Stimulated activated memory B cell treated with anti-CD40 and anti-IgM and Interleukin-4, amounts not matched to agents 10 μg/mL and 1 μg/mL and 100 μg/mL, for 72 hours (primary cell): ENCODE measurements around the gene CCDC121.
A peak's percentile ranks its signal among the peaks of the same experiment; 100 is the strongest.
"Not testable (repeated sequence)": the region's sequence is repeated elsewhere in the genome, so short reads cannot be mapped to it uniquely, and the experiment has no call there.

Source experiments
- ATAC-seq: fragments of 150-1000 bp; cut with Tn5 transposase; 2 replicates; pipeline ENCODE4 v1.10.0; 2021
- H3K27ac Mint-ChIP-seq: one replicate; pipeline ENCODE4 v1.8.0; 2022; ENCODE audit warnings: mild to moderate bottlenecking, mixed read lengths
- H3K27me3 Mint-ChIP-seq: one replicate; pipeline ENCODE4 v1.8.0; 2022; ENCODE audit warnings: mixed read lengths
- H3K36me3 Mint-ChIP-seq: one replicate; pipeline ENCODE4 v1.8.0; 2022; ENCODE audit warnings: mixed read lengths
- H3K4me1 Mint-ChIP-seq: one replicate; pipeline ENCODE4 v1.8.0; 2022; ENCODE audit warnings: mixed read lengths
- H3K4me3 Mint-ChIP-seq: one replicate; pipeline ENCODE4 v1.8.0; 2022; ENCODE audit warnings: mild to moderate bottlenecking, moderate library complexity, mixed read lengths
- H3K9me3 Mint-ChIP-seq: one replicate; pipeline ENCODE4 v1.8.0; 2022; ENCODE audit warnings: mixed read lengths

Gene CCDC121

DNA sequence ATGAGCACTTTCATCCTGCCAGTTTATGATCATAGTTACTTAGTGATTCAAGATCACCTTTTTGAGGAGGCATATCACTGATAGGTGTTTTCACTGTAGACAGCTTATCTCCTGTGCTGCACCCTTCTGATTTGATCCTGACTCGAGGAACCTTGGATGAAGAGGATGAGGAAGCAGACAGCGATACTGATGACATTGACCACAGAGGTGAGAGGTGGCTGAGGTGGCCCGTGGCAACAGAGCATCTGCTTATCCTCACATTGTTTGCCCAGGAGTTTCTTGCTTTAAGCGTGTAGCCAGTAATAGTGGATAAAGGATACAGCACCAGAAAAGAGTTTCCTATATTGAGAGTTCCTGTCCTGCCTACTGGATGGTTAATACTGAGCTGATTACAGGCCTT, 18.9 kb upstream of the CCDC121 start:
- no peaks in the 10 kb centered on the region for H3K4me1 Mint-ChIP-seq
- ATAC-seq: no peak
- H3K36me3 Mint-ChIP-seq: peaks cover 43% of the 10 kb centered on the region
- H3K27me3 Mint-ChIP-seq: no peaks in the 10 kb centered on the region
- H3K4me3 Mint-ChIP-seq: no peak overlapping the region
- H3K9me3 Mint-ChIP-seq: no peaks in the 10 kb centered on the region
- H3K27ac Mint-ChIP-seq: no peak overlapping the region

- Mint-ChIP-seq H3K4me1 (no peaks in the 10 kb centered on the region), H3K27ac (no peak overlapping the region), H3K36me3 (peaks cover 43% of the 10 kb centered on the region), H3K27me3 (no peaks in the 10 kb centered on the region), H3K9me3 (no peaks in the 10 kb centered on the region), H3K4me3 (no peak overlapping the region)
- ATAC-seq: no peak
Measured at GRCh38 chr2:27647289-27647688, 18.5 kb upstream of the CCDC121 start.

DNA sequence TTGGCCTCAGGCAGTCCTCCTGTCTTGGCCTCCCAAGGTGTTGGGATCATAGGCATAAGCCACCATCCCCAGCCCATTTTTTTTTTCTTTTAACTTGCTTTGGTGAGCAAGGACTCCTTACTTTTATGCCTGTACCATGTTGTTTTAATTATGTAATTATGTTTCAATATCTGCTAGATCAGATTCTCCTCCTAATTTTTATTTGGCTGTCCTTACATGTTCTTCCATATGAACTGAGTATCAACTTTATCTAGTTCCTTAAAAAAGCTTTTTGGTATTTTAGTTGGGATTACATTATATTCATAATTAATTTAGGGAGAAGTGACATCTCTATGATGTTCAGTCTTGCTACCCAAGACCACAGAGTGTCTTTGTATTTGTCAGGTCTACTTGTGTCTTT, 16.4 kb upstream of the CCDC121 start:
- peaks cover 58% of the 10 kb centered on the region for H3K36me3 Mint-ChIP-seq
- ATAC-seq: no peak
- no peaks in the 10 kb centered on the region for H3K27me3 Mint-ChIP-seq
- H3K4me1 Mint-ChIP-seq: no peaks in the 10 kb centered on the region
- H3K4me3 Mint-ChIP-seq: no peak overlapping the region
- H3K9me3 Mint-ChIP-seq: no peaks in the 10 kb centered on the region
- H3K27ac Mint-ChIP-seq: no peak overlapping the region

GRCh38 chr2:27640722-27641245, 12.0 kb upstream of the CCDC121 start:
- ATAC-seq: no peak
- H3K4me3 Mint-ChIP-seq: no peak overlapping the region
- peaks cover 56% of the 10 kb centered on the region for H3K36me3 Mint-ChIP-seq
- no peaks in the 10 kb centered on the region for H3K9me3 Mint-ChIP-seq
- H3K27me3 Mint-ChIP-seq: no peaks in the 10 kb centered on the region
- H3K4me1 Mint-ChIP-seq: no peaks in the 10 kb centered on the region
- H3K27ac Mint-ChIP-seq: no peak overlapping the region

DNA sequence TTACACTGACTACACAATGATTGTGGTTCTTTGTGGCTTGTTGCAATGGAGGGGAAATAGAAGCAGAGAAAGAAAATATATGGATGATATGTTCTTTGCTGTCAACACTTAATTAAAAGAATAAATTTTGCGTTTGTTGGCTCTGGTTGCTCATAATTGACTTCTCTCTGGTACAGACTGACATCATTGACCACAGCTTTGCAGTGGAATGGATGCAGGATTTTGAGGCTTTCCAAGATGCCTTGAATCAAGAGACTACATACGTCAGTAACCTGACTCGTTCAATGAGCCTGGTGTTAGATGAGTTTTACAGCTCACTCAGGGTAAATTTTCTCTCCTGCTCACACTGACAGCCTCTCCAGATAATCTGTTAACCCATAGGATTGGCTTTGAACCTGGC, 9.9 kb upstream of the CCDC121 start:
- peaks cover 64% of the 10 kb centered on the region for H3K36me3 Mint-ChIP-seq
- H3K4me1 Mint-ChIP-seq: no peaks in the 10 kb centered on the region
- no peak for ATAC-seq
- no peak overlapping the region for H3K4me3 Mint-ChIP-seq
- no peaks in the 10 kb centered on the region for H3K9me3 Mint-ChIP-seq
- no peaks in the 10 kb centered on the region for H3K27me3 Mint-ChIP-seq
- no peak overlapping the region for H3K27ac Mint-ChIP-seq

GRCh38 chr2:27638037-27638637, 9.3 kb upstream of the CCDC121 start:
- H3K27me3 Mint-ChIP-seq: no peaks in the 10 kb centered on the region
- no peak for ATAC-seq
- peaks cover 66% of the 10 kb centered on the region for H3K36me3 Mint-ChIP-seq
- no peak overlapping the region for H3K4me3 Mint-ChIP-seq
- H3K9me3 Mint-ChIP-seq: no peaks in the 10 kb centered on the region
- H3K4me1 Mint-ChIP-seq: no peaks in the 10 kb centered on the region
- no peak overlapping the region for H3K27ac Mint-ChIP-seq

DNA sequence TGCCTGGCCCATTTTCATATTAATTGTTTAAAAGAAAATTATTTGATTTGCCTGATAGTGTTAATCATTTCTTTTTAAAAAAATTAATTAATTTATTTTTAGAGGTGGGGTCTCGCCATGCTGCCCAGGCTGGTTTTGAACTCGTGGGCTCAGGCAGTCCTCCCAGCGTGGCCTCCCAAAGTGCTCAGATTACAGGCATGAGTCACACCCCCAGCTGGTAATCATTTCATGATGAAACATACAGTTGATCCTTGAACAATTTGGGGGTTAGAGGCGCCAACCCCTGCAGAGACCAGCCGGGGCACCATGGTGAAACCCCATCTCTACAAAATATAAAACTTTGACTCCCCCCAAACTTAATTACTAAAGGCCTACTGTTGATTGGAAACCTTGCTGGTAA, 8.0 kb upstream of the CCDC121 start:
- Mint-ChIP-seq H3K4me1 (no peaks in the 10 kb centered on the region), H3K27me3 (no peaks in the 10 kb centered on the region), H3K36me3 (peaks cover 66% of the 10 kb centered on the region), H3K9me3 (no peaks in the 10 kb centered on the region), H3K27ac (no peak overlapping the region), H3K4me3 (no peak overlapping the region)
- no peak for ATAC-seq

DNA sequence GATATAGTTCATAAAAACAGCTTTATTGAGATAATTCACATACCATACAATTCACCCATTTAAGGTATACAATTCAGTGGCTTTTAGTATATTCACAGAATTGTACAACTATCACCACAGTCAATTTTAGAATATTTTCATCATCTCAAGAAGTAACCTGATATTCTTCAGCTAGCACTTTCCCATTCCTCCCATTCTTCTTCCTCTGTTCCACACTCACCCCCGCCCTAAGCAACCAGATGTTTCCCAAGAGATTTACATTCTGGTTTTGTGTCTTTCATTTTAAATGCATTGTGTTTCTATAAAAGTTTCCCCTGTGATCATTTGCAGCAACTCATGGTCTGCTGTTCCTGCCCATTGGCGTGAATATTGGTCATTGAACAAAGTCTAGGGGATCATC, 5.5 kb upstream of the CCDC121 start:
- H3K27me3 Mint-ChIP-seq: no peaks in the 10 kb centered on the region
- no peak overlapping the region for H3K4me3 Mint-ChIP-seq
- H3K36me3 Mint-ChIP-seq: peaks cover 52% of the 10 kb centered on the region
- no peak for ATAC-seq
- no peaks in the 10 kb centered on the region for H3K9me3 Mint-ChIP-seq
- no peaks in the 10 kb centered on the region for H3K4me1 Mint-ChIP-seq
- no peak overlapping the region for H3K27ac Mint-ChIP-seq

DNA sequence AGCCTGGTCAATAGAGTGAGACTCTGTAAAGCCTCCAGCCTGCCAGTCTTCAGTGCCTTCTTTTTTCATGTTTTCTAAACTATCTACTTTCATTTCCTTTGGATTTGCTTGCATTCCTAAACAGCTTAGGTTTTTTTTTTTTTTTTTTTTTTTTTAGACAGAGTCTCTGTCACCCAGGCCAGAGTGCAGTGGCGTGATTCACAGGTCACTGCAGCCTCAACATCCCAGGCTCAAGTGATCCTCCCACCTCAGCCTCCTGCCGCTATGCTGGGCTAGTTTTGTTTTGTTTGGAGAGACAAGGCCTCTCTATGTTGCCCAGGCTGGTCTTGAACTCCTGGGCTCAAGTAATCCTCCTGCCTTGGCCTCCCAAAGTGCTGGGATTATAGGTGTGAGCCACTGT, 1.4 kb upstream of the CCDC121 start:
- not testable (repeated sequence) for H3K27ac Mint-ChIP-seq, H3K9me3 Mint-ChIP-seq

GRCh38 chr2:27627963-27628766, 647 bp downstream of the CCDC121 start:
- peak; percentile 50 for ATAC-seq
- no peaks in the 10 kb centered on the region for H3K9me3 Mint-ChIP-seq
- no peaks in the 10 kb centered on the region for H3K4me1 Mint-ChIP-seq
- no peaks in the 10 kb centered on the region for H3K27me3 Mint-ChIP-seq
- H3K27ac Mint-ChIP-seq: no peak overlapping the region
- H3K4me3 Mint-ChIP-seq: no peak overlapping the region
- H3K36me3 Mint-ChIP-seq: peaks cover 32% of the 10 kb centered on the region

More for the DNA sequence above, 1.4 kb upstream of the CCDC121 start:
- H3K4me3 Mint-ChIP-seq, H3K27me3 Mint-ChIP-seq, H3K4me1 Mint-ChIP-seq, ATAC-seq: not testable (repeated sequence)
- H3K36me3 Mint-ChIP-seq: peaks cover 33% of the 10 kb centered on the region

- not testable (repeated sequence) for H3K4me3 Mint-ChIP-seq, ATAC-seq, H3K27ac Mint-ChIP-seq, H3K9me3 Mint-ChIP-seq, H3K27me3 Mint-ChIP-seq, H3K4me1 Mint-ChIP-seq
- H3K36me3 Mint-ChIP-seq: peaks cover 37% of the 10 kb centered on the region
Measured at GRCh38 chr2:27626921-27627320, 1.9 kb downstream of the CCDC121 start.

DNA sequence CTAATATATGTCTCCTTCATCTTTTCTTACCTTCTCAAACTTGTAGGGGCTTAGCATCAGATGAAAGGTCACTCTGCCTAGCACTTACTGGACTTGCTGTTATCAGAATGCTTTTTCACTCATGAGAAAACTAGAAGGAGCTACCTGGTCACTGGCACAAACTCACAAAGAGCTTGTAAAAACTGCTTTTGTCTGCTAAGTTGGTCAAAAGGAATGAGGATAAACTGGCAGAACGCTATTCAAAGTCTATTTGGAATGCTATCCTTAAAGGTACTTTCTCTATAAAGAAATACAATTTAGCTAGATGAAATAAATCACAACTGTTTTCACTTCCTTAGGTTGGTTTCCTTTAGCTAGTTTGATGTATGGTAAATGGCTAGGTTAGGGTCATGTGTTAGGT, 2.5 kb downstream of the CCDC121 start:
- not testable (repeated sequence) for H3K4me3 Mint-ChIP-seq, H3K27ac Mint-ChIP-seq, H3K4me1 Mint-ChIP-seq

DNA sequence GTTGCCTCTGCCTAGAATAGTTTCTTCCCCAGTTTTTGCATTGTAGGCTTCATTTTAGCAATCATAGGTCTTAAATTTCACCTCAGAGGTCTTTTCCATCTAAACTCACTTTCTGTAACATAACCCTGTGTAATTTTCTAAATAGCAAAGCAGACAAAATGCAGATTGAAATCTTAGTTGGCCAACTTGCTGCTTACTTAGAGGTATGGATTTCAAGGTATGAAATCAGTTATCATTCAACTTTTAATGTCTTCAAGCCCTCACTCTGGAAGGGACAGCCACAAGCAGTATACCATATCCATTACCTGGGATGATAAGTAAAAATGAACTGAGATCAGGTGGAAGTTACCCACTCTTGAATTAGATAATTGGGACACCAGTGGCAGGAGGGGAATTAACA, 3.9 kb downstream of the CCDC121 start:
- Mint-ChIP-seq H3K27me3 (no peaks in the 10 kb centered on the region), H3K9me3 (no peaks in the 10 kb centered on the region), H3K4me1 (no peaks in the 10 kb centered on the region), H3K36me3 (peaks cover 48% of the 10 kb centered on the region), H3K4me3 (no peak overlapping the region), H3K27ac (no peak overlapping the region)
- ATAC-seq: no peak

More for the DNA sequence above, 2.5 kb downstream of the CCDC121 start:
- H3K9me3 Mint-ChIP-seq, ATAC-seq, H3K27me3 Mint-ChIP-seq: not testable (repeated sequence)
- peaks cover 40% of the 10 kb centered on the region for H3K36me3 Mint-ChIP-seq

- H3K27ac Mint-ChIP-seq: no peak overlapping the region
- H3K4me3 Mint-ChIP-seq: no peak overlapping the region
- H3K4me1 Mint-ChIP-seq: no peaks in the 10 kb centered on the region
- peaks cover 59% of the 10 kb centered on the region for H3K36me3 Mint-ChIP-seq
- no peaks in the 10 kb centered on the region for H3K27me3 Mint-ChIP-seq
- no peak for ATAC-seq
- no peaks in the 10 kb centered on the region for H3K9me3 Mint-ChIP-seq
Measured at GRCh38 chr2:27622921-27623384, 5.9 kb downstream of the CCDC121 start.

DNA sequence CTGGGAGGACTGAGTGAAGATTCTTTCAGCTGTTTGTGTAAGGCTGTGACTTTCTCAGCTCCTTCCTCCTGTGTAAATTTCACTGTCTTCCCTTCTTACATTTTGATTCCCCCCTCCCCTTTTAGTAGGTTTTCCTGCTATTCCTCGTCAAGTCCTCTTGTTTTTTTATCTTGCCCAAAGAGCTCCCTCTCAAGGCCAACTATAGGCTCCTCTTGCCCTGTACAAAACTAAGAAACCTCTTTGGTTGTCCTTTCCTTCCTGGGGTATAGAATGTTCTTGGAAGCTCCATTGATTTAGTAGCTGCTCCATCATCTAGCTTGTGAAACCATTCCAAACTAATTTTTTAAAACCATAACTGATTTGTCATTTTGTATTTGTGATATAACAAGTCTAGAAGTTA, 7.3 kb downstream of the CCDC121 start:
- Mint-ChIP-seq H3K4me3 (no peak overlapping the region), H3K36me3 (peaks cover 69% of the 10 kb centered on the region), H3K27me3 (no peaks in the 10 kb centered on the region), H3K9me3 (no peaks in the 10 kb centered on the region), H3K27ac (peak overlapping the region; percentile 66), H3K4me1 (no peaks in the 10 kb centered on the region)
- ATAC-seq: no peak

GRCh38 chr2:27615316-27615715, 13.5 kb downstream of the CCDC121 start:
- Mint-ChIP-seq H3K27me3 (no peaks in the 10 kb centered on the region), H3K4me3 (no peak overlapping the region), H3K36me3 (peaks cover 60% of the 10 kb centered on the region), H3K27ac (no peak overlapping the region), H3K9me3 (no peaks in the 10 kb centered on the region), H3K4me1 (no peaks in the 10 kb centered on the region)
- no peak for ATAC-seq
